Measurements from ENCODE around the gene DEPP1.

DNA sequence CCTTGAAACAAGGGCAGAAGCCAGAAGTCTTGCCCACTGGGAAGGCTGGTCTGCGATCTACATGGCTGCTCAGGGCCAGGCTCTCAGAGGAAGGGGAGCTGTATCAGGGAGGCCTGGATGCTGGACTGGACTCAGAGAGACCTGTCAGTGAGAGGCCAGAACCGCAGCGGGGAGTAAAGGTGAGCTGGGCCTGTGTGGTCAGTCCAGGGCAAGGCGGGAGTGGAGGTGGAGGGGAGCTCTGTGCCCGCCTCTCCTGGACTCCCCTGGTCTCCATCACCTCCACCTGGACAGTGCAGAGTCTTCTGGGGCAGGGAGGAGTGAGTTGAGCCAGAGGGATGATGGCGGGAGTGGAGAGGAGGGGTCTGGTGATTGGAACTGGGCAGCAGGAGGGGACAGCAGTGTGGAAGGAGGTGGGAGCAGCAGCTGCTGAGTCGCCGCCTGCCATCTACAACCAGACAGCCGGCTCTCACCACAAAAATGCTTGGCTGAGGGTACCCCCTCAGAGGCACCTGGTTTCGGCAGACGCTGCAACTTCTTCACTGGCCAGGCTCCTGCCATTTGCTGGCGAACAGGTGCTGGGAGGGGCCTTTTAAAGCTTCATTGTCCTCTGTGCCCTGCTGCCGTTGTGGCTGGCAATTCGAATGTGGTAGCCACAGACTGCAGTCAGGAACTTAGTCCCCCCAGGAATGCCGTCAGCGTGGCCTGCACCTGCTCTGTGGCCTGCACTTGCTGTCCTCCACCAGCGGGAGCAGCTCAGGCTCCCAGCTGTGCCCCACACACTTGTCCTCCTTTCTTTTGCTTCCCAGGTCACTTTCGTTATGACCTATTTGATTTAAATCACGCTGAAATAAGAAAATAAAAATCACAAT is 15.5 kb downstream of the DEPP1 start:
- TF ChIP-seq, protein P1, sequence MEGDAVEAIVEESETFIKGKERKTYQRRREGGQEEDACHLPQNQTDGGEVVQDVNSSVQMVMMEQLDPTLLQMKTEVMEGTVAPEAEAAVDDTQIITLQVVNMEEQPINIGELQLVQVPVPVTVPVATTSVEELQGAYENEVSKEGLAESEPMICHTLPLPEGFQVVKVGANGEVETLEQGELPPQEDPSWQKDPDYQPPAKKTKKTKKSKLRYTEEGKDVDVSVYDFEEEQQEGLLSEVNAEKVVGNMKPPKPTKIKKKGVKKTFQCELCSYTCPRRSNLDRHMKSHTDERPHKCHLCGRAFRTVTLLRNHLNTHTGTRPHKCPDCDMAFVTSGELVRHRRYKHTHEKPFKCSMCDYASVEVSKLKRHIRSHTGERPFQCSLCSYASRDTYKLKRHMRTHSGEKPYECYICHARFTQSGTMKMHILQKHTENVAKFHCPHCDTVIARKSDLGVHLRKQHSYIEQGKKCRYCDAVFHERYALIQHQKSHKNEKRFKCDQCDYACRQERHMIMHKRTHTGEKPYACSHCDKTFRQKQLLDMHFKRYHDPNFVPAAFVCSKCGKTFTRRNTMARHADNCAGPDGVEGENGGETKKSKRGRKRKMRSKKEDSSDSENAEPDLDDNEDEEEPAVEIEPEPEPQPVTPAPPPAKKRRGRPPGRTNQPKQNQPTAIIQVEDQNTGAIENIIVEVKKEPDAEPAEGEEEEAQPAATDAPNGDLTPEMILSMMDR (IDR thresholded peaks at IDR 0.05; ENCODE audit: low read depth, low read length), result peak; percentile 34
- TF ChIP-seq POLR2A (IDR thresholded peaks at IDR 0.05; ENCODE audit: extremely low read depth, insufficient read length) (no peak), MYC (IDR thresholded peaks at IDR 0.05; ENCODE audit: low read depth, low read length) (peak; percentile 76; the same call in 1 of the 2 replicates)
- TF ChIP-seq, protein P2, sequence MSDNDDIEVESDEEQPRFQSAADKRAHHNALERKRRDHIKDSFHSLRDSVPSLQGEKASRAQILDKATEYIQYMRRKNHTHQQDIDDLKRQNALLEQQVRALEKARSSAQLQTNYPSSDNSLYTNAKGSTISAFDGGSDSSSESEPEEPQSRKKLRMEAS (IDR thresholded peaks at IDR 0.05; ENCODE audit: low read depth, low read length), result 0 out of 2 replicates have a peak, but pooled peaks have one; percentile 33
